Measurements from ENCODE around the gene CDH4. TPM values are rescaled to one million over a fixed set of nuclear protein-coding genes. Genes with fewer than 3 reads are reported as not detected.

CDH4 gene
- total RNA-seq, 1 experiment from 2014 or later: 5.3 TPM

DNA sequence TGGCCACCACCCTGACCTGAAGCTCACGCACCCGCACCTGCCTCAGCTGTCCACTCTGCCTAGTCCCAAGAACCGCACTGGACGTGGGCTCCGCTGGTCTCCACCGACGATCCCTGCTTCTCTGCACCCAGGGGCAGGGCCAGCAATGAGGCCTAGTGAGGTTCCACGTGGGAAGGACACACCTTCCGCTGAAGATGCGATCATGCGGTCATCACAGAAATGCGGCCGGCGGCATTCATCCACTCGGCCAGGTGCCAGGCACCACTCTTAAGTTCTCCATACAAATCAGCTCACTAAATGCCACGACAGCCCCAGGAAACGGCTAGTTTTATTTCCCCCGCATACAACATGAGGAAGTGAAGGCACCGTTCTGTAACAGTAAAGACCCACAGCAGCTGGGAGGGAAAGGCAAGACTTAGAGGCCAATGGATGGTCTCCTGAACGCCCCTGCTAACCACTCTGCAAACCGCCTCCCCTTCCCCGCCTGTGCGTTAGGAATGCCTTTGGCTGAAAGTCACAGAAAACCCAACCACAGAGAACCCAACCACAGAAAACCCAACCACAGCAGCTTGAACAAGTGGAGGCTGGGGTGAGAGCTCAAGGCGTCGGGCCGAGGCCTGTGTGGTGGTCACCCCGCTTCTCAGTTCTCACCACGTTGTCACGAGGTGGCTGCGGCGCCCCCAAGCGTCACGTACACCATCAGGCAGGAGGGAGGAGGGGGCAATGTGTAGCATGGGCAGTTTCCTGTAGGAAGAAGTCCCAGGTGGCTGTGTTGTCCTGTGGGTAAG lies 609.2 kb downstream of the CDH4 start:
- peaks cover 8% of the 10 kb centered on the region for H3K9me3 Mint-ChIP-seq
- ChIA-PET CTCF (interaction anchor here (1.1 to 1.5 kb wide), 3 partner anchors 13 to 136 kb away, joined by 3 to 5 read pairs (median 4); no protein-coding TSS in a partner anchor), POLR2A (no interaction called here)
- H3K36me3 Mint-ChIP-seq: no peaks in the 10 kb centered on the region
- no peak overlapping the region for H3K4me3 Mint-ChIP-seq
- no peak overlapping the region for H3K27ac Mint-ChIP-seq
- TF ChIP-seq, protein P1, sequence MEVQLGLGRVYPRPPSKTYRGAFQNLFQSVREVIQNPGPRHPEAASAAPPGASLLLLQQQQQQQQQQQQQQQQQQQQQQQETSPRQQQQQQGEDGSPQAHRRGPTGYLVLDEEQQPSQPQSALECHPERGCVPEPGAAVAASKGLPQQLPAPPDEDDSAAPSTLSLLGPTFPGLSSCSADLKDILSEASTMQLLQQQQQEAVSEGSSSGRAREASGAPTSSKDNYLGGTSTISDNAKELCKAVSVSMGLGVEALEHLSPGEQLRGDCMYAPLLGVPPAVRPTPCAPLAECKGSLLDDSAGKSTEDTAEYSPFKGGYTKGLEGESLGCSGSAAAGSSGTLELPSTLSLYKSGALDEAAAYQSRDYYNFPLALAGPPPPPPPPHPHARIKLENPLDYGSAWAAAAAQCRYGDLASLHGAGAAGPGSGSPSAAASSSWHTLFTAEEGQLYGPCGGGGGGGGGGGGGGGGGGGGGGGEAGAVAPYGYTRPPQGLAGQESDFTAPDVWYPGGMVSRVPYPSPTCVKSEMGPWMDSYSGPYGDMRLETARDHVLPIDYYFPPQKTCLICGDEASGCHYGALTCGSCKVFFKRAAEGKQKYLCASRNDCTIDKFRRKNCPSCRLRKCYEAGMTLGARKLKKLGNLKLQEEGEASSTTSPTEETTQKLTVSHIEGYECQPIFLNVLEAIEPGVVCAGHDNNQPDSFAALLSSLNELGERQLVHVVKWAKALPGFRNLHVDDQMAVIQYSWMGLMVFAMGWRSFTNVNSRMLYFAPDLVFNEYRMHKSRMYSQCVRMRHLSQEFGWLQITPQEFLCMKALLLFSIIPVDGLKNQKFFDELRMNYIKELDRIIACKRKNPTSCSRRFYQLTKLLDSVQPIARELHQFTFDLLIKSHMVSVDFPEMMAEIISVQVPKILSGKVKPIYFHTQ (CRISPR knock-in tag; IDR thresholded peaks at IDR 0.05): no peak
- TF ChIP-seq MYBL2 (CRISPR knock-in tag; IDR thresholded peaks at IDR 0.05) (no peak), FOXJ3 (CRISPR knock-in tag; IDR thresholded peaks at IDR 0.05; ENCODE audit: borderline replicate concordance) (no peak), NFATC4 (CRISPR knock-in tag; IDR thresholded peaks at IDR 0.05) (no peak), JAZF1 (CRISPR knock-in tag; IDR thresholded peaks at IDR 0.05) (no peak)
- TF ChIP-seq, protein P2, sequence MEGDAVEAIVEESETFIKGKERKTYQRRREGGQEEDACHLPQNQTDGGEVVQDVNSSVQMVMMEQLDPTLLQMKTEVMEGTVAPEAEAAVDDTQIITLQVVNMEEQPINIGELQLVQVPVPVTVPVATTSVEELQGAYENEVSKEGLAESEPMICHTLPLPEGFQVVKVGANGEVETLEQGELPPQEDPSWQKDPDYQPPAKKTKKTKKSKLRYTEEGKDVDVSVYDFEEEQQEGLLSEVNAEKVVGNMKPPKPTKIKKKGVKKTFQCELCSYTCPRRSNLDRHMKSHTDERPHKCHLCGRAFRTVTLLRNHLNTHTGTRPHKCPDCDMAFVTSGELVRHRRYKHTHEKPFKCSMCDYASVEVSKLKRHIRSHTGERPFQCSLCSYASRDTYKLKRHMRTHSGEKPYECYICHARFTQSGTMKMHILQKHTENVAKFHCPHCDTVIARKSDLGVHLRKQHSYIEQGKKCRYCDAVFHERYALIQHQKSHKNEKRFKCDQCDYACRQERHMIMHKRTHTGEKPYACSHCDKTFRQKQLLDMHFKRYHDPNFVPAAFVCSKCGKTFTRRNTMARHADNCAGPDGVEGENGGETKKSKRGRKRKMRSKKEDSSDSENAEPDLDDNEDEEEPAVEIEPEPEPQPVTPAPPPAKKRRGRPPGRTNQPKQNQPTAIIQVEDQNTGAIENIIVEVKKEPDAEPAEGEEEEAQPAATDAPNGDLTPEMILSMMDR (IDR thresholded peaks at IDR 0.05): no peak
- TF ChIP-seq, protein P3, sequence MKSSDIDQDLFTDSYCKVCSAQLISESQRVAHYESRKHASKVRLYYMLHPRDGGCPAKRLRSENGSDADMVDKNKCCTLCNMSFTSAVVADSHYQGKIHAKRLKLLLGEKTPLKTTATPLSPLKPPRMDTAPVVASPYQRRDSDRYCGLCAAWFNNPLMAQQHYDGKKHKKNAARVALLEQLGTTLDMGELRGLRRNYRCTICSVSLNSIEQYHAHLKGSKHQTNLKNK (CRISPR knock-in tag; IDR thresholded peaks at IDR 0.05): no peak
- TF ChIP-seq, protein P4, sequence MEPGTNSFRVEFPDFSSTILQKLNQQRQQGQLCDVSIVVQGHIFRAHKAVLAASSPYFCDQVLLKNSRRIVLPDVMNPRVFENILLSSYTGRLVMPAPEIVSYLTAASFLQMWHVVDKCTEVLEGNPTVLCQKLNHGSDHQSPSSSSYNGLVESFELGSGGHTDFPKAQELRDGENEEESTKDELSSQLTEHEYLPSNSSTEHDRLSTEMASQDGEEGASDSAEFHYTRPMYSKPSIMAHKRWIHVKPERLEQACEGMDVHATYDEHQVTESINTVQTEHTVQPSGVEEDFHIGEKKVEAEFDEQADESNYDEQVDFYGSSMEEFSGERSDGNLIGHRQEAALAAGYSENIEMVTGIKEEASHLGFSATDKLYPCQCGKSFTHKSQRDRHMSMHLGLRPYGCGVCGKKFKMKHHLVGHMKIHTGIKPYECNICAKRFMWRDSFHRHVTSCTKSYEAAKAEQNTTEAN (CRISPR knock-in tag; IDR thresholded peaks at IDR 0.05): no peak
- TF ChIP-seq, protein P5, sequence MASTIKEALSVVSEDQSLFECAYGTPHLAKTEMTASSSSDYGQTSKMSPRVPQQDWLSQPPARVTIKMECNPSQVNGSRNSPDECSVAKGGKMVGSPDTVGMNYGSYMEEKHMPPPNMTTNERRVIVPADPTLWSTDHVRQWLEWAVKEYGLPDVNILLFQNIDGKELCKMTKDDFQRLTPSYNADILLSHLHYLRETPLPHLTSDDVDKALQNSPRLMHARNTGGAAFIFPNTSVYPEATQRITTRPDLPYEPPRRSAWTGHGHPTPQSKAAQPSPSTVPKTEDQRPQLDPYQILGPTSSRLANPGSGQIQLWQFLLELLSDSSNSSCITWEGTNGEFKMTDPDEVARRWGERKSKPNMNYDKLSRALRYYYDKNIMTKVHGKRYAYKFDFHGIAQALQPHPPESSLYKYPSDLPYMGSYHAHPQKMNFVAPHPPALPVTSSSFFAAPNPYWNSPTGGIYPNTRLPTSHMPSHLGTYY (CRISPR knock-in tag; IDR thresholded peaks at IDR 0.05): no peak
- TF ChIP-seq, protein P6, sequence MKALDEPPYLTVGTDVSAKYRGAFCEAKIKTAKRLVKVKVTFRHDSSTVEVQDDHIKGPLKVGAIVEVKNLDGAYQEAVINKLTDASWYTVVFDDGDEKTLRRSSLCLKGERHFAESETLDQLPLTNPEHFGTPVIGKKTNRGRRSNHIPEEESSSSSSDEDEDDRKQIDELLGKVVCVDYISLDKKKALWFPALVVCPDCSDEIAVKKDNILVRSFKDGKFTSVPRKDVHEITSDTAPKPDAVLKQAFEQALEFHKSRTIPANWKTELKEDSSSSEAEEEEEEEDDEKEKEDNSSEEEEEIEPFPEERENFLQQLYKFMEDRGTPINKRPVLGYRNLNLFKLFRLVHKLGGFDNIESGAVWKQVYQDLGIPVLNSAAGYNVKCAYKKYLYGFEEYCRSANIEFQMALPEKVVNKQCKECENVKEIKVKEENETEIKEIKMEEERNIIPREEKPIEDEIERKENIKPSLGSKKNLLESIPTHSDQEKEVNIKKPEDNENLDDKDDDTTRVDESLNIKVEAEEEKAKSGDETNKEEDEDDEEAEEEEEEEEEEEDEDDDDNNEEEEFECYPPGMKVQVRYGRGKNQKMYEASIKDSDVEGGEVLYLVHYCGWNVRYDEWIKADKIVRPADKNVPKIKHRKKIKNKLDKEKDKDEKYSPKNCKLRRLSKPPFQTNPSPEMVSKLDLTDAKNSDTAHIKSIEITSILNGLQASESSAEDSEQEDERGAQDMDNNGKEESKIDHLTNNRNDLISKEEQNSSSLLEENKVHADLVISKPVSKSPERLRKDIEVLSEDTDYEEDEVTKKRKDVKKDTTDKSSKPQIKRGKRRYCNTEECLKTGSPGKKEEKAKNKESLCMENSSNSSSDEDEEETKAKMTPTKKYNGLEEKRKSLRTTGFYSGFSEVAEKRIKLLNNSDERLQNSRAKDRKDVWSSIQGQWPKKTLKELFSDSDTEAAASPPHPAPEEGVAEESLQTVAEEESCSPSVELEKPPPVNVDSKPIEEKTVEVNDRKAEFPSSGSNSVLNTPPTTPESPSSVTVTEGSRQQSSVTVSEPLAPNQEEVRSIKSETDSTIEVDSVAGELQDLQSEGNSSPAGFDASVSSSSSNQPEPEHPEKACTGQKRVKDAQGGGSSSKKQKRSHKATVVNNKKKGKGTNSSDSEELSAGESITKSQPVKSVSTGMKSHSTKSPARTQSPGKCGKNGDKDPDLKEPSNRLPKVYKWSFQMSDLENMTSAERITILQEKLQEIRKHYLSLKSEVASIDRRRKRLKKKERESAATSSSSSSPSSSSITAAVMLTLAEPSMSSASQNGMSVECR (CRISPR knock-in tag; IDR thresholded peaks at IDR 0.05; ENCODE audit: borderline replicate concordance): no peak
- no peak for ATAC-seq
- peaks cover 8% of the 10 kb centered on the region for H3K27me3 Mint-ChIP-seq (ENCODE audit: low read depth)
- H3K4me1 Mint-ChIP-seq: no peaks in the 10 kb centered on the region
- DNase-seq (ENCODE audit: low spot score): no peak

DNA sequence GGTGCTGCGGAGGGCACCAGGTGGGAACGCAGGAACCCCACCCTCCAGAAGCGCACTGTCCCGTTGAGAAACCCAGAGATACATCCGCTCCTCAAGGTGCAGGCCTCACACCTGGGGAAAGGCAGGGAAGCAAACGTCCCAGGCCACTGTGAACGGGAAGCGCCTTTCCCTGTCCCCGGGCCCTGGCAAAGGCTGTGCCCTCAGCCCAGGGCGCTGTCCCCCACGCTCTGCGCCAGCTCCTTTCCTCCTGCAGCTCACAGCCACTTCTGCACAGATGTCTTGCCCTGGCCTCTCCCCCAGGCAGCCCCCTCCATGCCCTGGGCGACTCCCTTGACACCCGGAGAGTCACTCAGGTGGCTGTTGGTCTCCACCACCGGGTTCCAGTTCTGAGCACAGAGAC lies 609.8 kb downstream of the CDH4 start:
- ATAC-seq (no peak), DNase-seq (ENCODE audit: low spot score) (no peak)
- no peaks in the 10 kb centered on the region for H3K4me1 Mint-ChIP-seq
- peaks cover 8% of the 10 kb centered on the region for H3K9me3 Mint-ChIP-seq
- no peak overlapping the region for H3K27ac Mint-ChIP-seq
- no peaks in the 10 kb centered on the region for H3K36me3 Mint-ChIP-seq
- H3K4me3 Mint-ChIP-seq: no peak overlapping the region
- H3K27me3 Mint-ChIP-seq (ENCODE audit: low read depth): peaks cover 13% of the 10 kb centered on the region
- CTCF ChIA-PET: no interaction called here
- POLR2A ChIA-PET: no interaction called here
- TF ChIP-seq TCF7 (CRISPR knock-in tag; IDR thresholded peaks at IDR 0.05; ENCODE audit: low read depth): no peak
- TF ChIP-seq ZNF423 (CRISPR knock-in tag; IDR thresholded peaks at IDR 0.05): no peak
- TF ChIP-seq, protein P7, sequence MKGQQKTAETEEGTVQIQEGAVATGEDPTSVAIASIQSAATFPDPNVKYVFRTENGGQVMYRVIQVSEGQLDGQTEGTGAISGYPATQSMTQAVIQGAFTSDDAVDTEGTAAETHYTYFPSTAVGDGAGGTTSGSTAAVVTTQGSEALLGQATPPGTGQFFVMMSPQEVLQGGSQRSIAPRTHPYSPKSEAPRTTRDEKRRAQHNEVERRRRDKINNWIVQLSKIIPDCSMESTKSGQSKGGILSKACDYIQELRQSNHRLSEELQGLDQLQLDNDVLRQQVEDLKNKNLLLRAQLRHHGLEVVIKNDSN (CRISPR knock-in tag; IDR thresholded peaks at IDR 0.05): no peak
- no peak for TF ChIP-seq NR1H2 (CRISPR knock-in tag; IDR thresholded peaks at IDR 0.05)
- no peak for TF ChIP-seq ZNF219 (CRISPR knock-in tag; IDR thresholded peaks at IDR 0.05; ENCODE audit: borderline replicate concordance)
- TF ChIP-seq FOXJ3 (CRISPR knock-in tag; IDR thresholded peaks at IDR 0.05; ENCODE audit: borderline replicate concordance): no peak
- no peak for TF ChIP-seq EMX1 (CRISPR knock-in tag; IDR thresholded peaks at IDR 0.05)
- TF ChIP-seq, protein P5 (CRISPR knock-in tag; IDR thresholded peaks at IDR 0.05): no peak
- TF ChIP-seq TP53 (CRISPR knock-in tag; IDR thresholded peaks at IDR 0.05): no peak
- no peak for TF ChIP-seq RORB (CRISPR knock-in tag; IDR thresholded peaks at IDR 0.05)
- TF ChIP-seq RELA (CRISPR knock-in tag; IDR thresholded peaks at IDR 0.05; ENCODE audit: borderline replicate concordance): no peak
- no peak for TF ChIP-seq SP1 (CRISPR knock-in tag; conservative IDR thresholded peaks at IDR 0.05)
